ENCODE results near the gene DNAH3.

DNA sequence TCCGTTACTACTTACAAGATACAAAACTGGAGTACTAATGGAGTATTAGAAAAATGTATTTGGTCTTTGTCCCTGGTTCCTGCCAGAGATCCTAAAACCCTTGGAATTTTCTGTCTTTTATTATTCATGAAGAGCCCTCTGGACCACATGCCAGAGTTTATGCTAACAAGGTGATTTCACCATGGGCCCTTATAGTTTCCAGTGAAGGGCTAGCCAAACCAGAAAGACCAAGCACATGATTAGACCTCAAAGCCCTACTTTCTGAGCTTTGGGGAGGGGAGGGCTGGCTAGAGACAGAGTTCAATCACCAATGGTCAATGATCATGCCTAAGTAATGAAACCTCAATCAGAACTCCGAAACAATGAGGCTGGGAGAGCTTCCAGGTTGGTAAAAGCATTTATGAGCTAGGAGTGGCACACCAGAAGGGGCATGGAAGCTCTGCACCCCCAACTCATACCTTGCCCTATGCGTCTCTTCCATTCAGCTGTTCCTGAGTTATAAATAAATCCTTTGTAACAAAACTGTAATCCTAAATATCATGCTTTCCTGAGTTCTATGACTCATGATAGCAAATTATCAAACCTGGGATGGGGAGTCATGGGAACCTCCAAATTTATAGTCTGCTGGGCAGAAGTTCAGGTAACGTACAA, 260.9 kb downstream of the DNAH3 start:
- TF ChIP-seq CTCF (IDR thresholded peaks at IDR 0.05; ENCODE audit: low read length) (no peak), EZH2 (optimal IDR thresholded peaks at IDR 0.05; ENCODE audit: low read depth, low read length) (no peak), EZH2phosphoT487 (IDR thresholded peaks at IDR 0.05; ENCODE audit: low read length) (no peak)
